Activated T-helper 1 cell treated with anti-CD3 and anti-CD28 coated beads, Interleukin-12 subunit alpha, Interleukin-12 subunit beta, Interleukin-2, Interleukin-4 antibody, amounts not matched to agents 30 ng/mL and 10 ng/mL and 1 ng/mL, durations not matched to agents 14 hours and 24 hours and 36 hours (primary cell): ENCODE data around the gene RAB33A. TPM values are rescaled to one million over a fixed set of nuclear protein-coding genes. Genes with fewer than 3 reads are reported as not detected.
A peak's percentile ranks its signal among the peaks of the same experiment; 100 is the strongest.

Experiments
- DNase-seq: peaks from one replicate; pipeline ENCODE4 v3.0.0; 2021; ENCODE audit warnings: low spot score
- H3K27ac Mint-ChIP-seq: one replicate; pipeline ENCODE4 v1.8.0; 2021; ENCODE audit warnings: mild to moderate bottlenecking, mixed read lengths
- H3K27me3 Mint-ChIP-seq: one replicate; pipeline ENCODE4 v1.8.0; 2022; ENCODE audit warnings: mild to moderate bottlenecking, moderate library complexity, mixed read lengths; ENCODE audit not compliant: insufficient read depth
- H3K36me3 Mint-ChIP-seq: one replicate; pipeline ENCODE4 v1.8.0; 2021; ENCODE audit warnings: low read depth, mixed read lengths
- H3K4me1 Mint-ChIP-seq: one replicate; pipeline ENCODE4 v1.8.0; 2021; ENCODE audit warnings: low read depth, mixed read lengths
- H3K4me3 Mint-ChIP-seq: one replicate; pipeline ENCODE4 v1.8.0; 2021; ENCODE audit warnings: mild to moderate bottlenecking, moderate library complexity, mixed read lengths
- H3K9me3 Mint-ChIP-seq: one replicate; pipeline ENCODE4 v1.8.0; 2021; ENCODE audit warnings: mixed read lengths
- intact Hi-C: fragments of 100-400 bp; cut with micrococcal nuclease; formaldehyde crosslinking; loops from one replicate; pipeline ENCODE4 v1.15.1; 2024
- total RNA-seq: library from RNA; stranded (reverse); gene quantifications from 2 replicates; pipeline ENCODE4 v1.2.3, GENCODE V29; 2022

RAB33A gene
- 20.5 and 21.5 TPM in 2 replicates for total RNA-seq

GRCh38 chrX:130171446-130172126, at the start of gene RAB33A:
Gene RAB33A (plus strand): TSS chrX:130171962. CDS start chrX:130172063, 101 bp downstream.
- Mint-ChIP-seq H3K9me3 (no peaks in the 10 kb centered on the region), H3K4me3 (peak within 1 kb of the TSS; percentile 94), H3K27me3 (no peaks in the 10 kb centered on the region), H3K36me3 (peaks cover 5% of the 10 kb centered on the region), H3K27ac (peak within 1 kb of the TSS; percentile 91), H3K4me1 (peaks cover 43% of the 10 kb centered on the region)
- intact Hi-C loops = loop anchor here (5.0 to 10.0 kb wide), 2 partner anchors 264 to 387 kb away; partner anchors contain the start of gene UTP14A
- peak; percentile 22 for DNase-seq

DNA sequence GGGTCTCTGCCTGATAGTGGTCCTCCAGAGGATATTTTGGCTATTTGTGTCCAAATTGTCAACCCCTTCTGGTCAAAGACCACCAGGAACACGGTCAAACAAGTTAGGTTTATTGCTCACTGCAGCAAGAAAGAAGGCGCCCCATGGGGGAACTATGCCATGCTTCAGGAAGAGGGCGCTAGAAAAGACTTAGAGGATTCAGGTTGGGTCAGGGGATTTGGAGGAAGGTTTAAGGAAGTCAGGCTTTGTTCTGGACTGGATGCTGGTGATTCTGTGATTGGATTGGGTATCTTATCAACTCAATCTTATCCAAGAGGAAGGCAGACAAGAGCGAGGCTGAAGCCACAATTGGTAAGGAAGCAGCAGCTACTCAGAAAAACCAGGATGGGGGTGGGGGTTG, 47.2 kb upstream of the RAB33A start:
- no peak for DNase-seq
- intact Hi-C loops = no loop called here
- Mint-ChIP-seq H3K36me3 (peaks cover 19% of the 10 kb centered on the region), H3K4me1 (peaks cover 8% of the 10 kb centered on the region), H3K9me3 (no peaks in the 10 kb centered on the region), H3K27me3 (no peaks in the 10 kb centered on the region), H3K27ac (no peak overlapping the region), H3K4me3 (no peak overlapping the region)

GRCh38 chrX:130125091-130125874, 46.5 kb upstream of the RAB33A start:
- no peak for DNase-seq
- no peaks in the 10 kb centered on the region for H3K27me3 Mint-ChIP-seq
- intact Hi-C loops = no loop called here
- peaks cover 19% of the 10 kb centered on the region for H3K36me3 Mint-ChIP-seq
- H3K27ac Mint-ChIP-seq = no peak overlapping the region
- H3K9me3 Mint-ChIP-seq = no peaks in the 10 kb centered on the region
- H3K4me1 Mint-ChIP-seq = peaks cover under 1% of the 10 kb centered on the region
- H3K4me3 Mint-ChIP-seq = no peak overlapping the region

GRCh38 chrX:130130990-130131389, 40.8 kb upstream of the RAB33A start:
- Mint-ChIP-seq H3K4me1 (no peaks in the 10 kb centered on the region), H3K27ac (no peak overlapping the region), H3K36me3 (peaks cover 16% of the 10 kb centered on the region), H3K27me3 (no peaks in the 10 kb centered on the region), H3K4me3 (no peak overlapping the region), H3K9me3 (no peaks in the 10 kb centered on the region)
- DNase-seq = no peak
- intact Hi-C loops = no loop called here

GRCh38 chrX:130136496-130136895, 35.3 kb upstream of the RAB33A start:
- H3K9me3 Mint-ChIP-seq = no peaks in the 10 kb centered on the region
- intact Hi-C loops = no loop called here
- peaks cover 13% of the 10 kb centered on the region for H3K36me3 Mint-ChIP-seq
- no peak overlapping the region for H3K4me3 Mint-ChIP-seq
- no peak for DNase-seq
- H3K27me3 Mint-ChIP-seq = no peaks in the 10 kb centered on the region
- H3K4me1 Mint-ChIP-seq = no peaks in the 10 kb centered on the region
- no peak overlapping the region for H3K27ac Mint-ChIP-seq

- H3K36me3 Mint-ChIP-seq = peaks cover 13% of the 10 kb centered on the region
- intact Hi-C loops = no loop called here
- no peaks in the 10 kb centered on the region for H3K9me3 Mint-ChIP-seq
- no peak overlapping the region for H3K27ac Mint-ChIP-seq
- DNase-seq = no peak
- no peaks in the 10 kb centered on the region for H3K27me3 Mint-ChIP-seq
- no peaks in the 10 kb centered on the region for H3K4me1 Mint-ChIP-seq
- H3K4me3 Mint-ChIP-seq = no peak overlapping the region
Measured at GRCh38 chrX:130136961-130137360, 34.8 kb upstream of the RAB33A start.

- no peak for DNase-seq
- H3K9me3 Mint-ChIP-seq = no peaks in the 10 kb centered on the region
- H3K27ac Mint-ChIP-seq = no peak overlapping the region
- no peak overlapping the region for H3K4me3 Mint-ChIP-seq
- peaks cover 22% of the 10 kb centered on the region for H3K36me3 Mint-ChIP-seq
- H3K27me3 Mint-ChIP-seq = no peaks in the 10 kb centered on the region
- H3K4me1 Mint-ChIP-seq = no peaks in the 10 kb centered on the region
- intact Hi-C loops = loop anchor here (5.0 kb wide), 1 partner anchor 53 kb away; no protein-coding TSS in a partner anchor
Measured at GRCh38 chrX:130139474-130140201, 32.1 kb upstream of the RAB33A start.

- intact Hi-C loops = loop anchor here (1.0 to 5.0 kb wide), 2 partner anchors 12 to 48 kb away; no protein-coding TSS in a partner anchor
- DNase-seq = no peak
- peaks cover 24% of the 10 kb centered on the region for H3K36me3 Mint-ChIP-seq
- H3K27me3 Mint-ChIP-seq = no peaks in the 10 kb centered on the region
- H3K4me3 Mint-ChIP-seq = no peak overlapping the region
- H3K9me3 Mint-ChIP-seq = no peaks in the 10 kb centered on the region
- H3K27ac Mint-ChIP-seq = no peak overlapping the region
- H3K4me1 Mint-ChIP-seq = peaks cover 5% of the 10 kb centered on the region
Measured at GRCh38 chrX:130144509-130144908, 27.3 kb upstream of the RAB33A start.

DNA sequence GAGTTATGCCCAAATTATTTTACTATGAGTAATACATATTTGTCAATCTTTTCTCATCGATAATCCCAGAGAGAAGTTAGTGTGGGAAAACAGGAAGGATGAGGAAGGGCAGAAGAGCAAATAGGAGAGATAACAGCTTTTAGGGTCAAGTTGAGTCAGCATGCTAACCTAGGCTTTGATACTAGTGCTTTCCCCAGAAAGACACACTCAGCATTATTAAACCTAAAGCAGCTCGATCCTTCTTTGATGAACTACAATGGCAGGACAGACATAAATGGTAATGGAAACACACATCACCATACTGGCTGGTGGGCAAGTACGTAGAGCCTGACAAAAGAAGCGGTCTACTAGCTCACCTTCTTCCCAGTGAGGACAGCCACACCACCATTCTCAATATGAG, 26.6 kb upstream of the RAB33A start:
- peaks cover 5% of the 10 kb centered on the region for H3K4me1 Mint-ChIP-seq
- no peaks in the 10 kb centered on the region for H3K27me3 Mint-ChIP-seq
- intact Hi-C loops = no loop called here
- peaks cover 24% of the 10 kb centered on the region for H3K36me3 Mint-ChIP-seq
- no peaks in the 10 kb centered on the region for H3K9me3 Mint-ChIP-seq
- DNase-seq = no peak
- H3K27ac Mint-ChIP-seq = no peak overlapping the region
- H3K4me3 Mint-ChIP-seq = no peak overlapping the region

- peak overlapping the region; percentile 23 for H3K27ac Mint-ChIP-seq
- intact Hi-C loops = no loop called here
Measured at GRCh38 chrX:130147631-130148030, 24.1 kb upstream of the RAB33A start.

GRCh38 chrX:130155564-130155963, 16.2 kb upstream of the RAB33A start:
- H3K4me3 Mint-ChIP-seq = no peak overlapping the region
- no peak for DNase-seq
- intact Hi-C loops = no loop called here
- no peaks in the 10 kb centered on the region for H3K9me3 Mint-ChIP-seq
- H3K4me1 Mint-ChIP-seq = peaks cover 11% of the 10 kb centered on the region
- H3K27ac Mint-ChIP-seq = no peak overlapping the region
- no peaks in the 10 kb centered on the region for H3K27me3 Mint-ChIP-seq
- H3K36me3 Mint-ChIP-seq = peaks cover 6% of the 10 kb centered on the region

More at GRCh38 chrX:130147631-130148030, 24.1 kb upstream of the RAB33A start:
- Mint-ChIP-seq H3K36me3 (peaks cover 24% of the 10 kb centered on the region), H3K9me3 (no peaks in the 10 kb centered on the region), H3K27me3 (no peaks in the 10 kb centered on the region), H3K4me1 (peaks cover 5% of the 10 kb centered on the region), H3K4me3 (no peak overlapping the region)
- DNase-seq = no peak

- no peak for DNase-seq
- Mint-ChIP-seq H3K36me3 (peaks cover 6% of the 10 kb centered on the region), H3K27ac (no peak overlapping the region), H3K27me3 (no peaks in the 10 kb centered on the region), H3K4me3 (no peak overlapping the region), H3K9me3 (no peaks in the 10 kb centered on the region), H3K4me1 (peaks cover 21% of the 10 kb centered on the region)
- intact Hi-C loops = no loop called here
Measured at GRCh38 chrX:130158311-130158710, 13.5 kb upstream of the RAB33A start.

- peaks cover 21% of the 10 kb centered on the region for H3K4me1 Mint-ChIP-seq
- no peak for DNase-seq
- intact Hi-C loops = no loop called here
- H3K27ac Mint-ChIP-seq = no peak overlapping the region
- H3K27me3 Mint-ChIP-seq = no peaks in the 10 kb centered on the region
- H3K4me3 Mint-ChIP-seq = no peak overlapping the region
- peaks cover 3% of the 10 kb centered on the region for H3K36me3 Mint-ChIP-seq
- no peaks in the 10 kb centered on the region for H3K9me3 Mint-ChIP-seq
Measured at GRCh38 chrX:130159776-130160175, 12.0 kb upstream of the RAB33A start.
